RKO (cell line): ENCODE data around the gene WBP1L.

Experiments
- DNase-seq: peaks from one replicate; pipeline ENCODE4 v3.0.0-alpha.2; 2016; ENCODE audit warnings: low spot score

WBP1L gene

GRCh38 chr10:102780527-102780808 is 36.7 kb downstream of the WBP1L start:
- DNase-seq = no peak

GRCh38 chr10:102781090-102781920 is 37.6 kb downstream of the WBP1L start:
- DNase-seq = no peak

- DNase-seq = no peak
These were observed 38.3 kb downstream of the WBP1L start for GRCh38 chr10:102781921-102782557.

GRCh38 chr10:102782673-102783551 is 39.2 kb downstream of the WBP1L start:
- no peak for DNase-seq

GRCh38 chr10:102783568-102783967 is 39.8 kb downstream of the WBP1L start:
- DNase-seq = no peak

GRCh38 chr10:102785818-102786217 is 42.1 kb downstream of the WBP1L start:
- no peak for DNase-seq

- no peak for DNase-seq
These were observed 48.1 kb downstream of the WBP1L start for GRCh38 chr10:102791754-102792395.

GRCh38 chr10:102795453-102796406 is 52.0 kb downstream of the WBP1L start:
- no peak for DNase-seq

- no peak for DNase-seq
These were observed 52.8 kb downstream of the WBP1L start for GRCh38 chr10:102796407-102797176.

GRCh38 chr10:102799691-102800471 is 56.1 kb downstream of the WBP1L start:
- DNase-seq = no peak

- no peak for DNase-seq
These were observed 57.0 kb downstream of the WBP1L start for GRCh38 chr10:102800611-102801335.

GRCh38 chr10:102801496-102801895 is 57.7 kb downstream of the WBP1L start:
- no peak for DNase-seq

GRCh38 chr10:102801978-102802377 is 58.2 kb downstream of the WBP1L start:
- DNase-seq = no peak

- DNase-seq = peak; percentile 37
These were observed 59.3 kb downstream of the WBP1L start for GRCh38 chr10:102802920-102803534.

- no peak for DNase-seq
These were observed 60.8 kb downstream of the WBP1L start for GRCh38 chr10:102804382-102805055.

GRCh38 chr10:102808380-102808779 is 64.6 kb downstream of the WBP1L start:
- no peak for DNase-seq

- no peak for DNase-seq
These were observed 67.6 kb downstream of the WBP1L start for GRCh38 chr10:102811346-102811745.
